Measurements from ENCODE around the gene SDK1.

Gene SDK1

GRCh38 chr7:4115442-4115841 is 814.4 kb downstream of the SDK1 start:
- H3K4me3 ChIP-seq (ENCODE audit: low read depth, low read length), result no peak overlapping the region
- no peak for DNase-seq (ENCODE audit: low read depth)
- no peak for TF ChIP-seq CTCF (IDR thresholded peaks at IDR 0.05; ENCODE audit: control insufficient read depth, extremely low read depth, insufficient read depth)

GRCh38 chr7:4115941-4116610 is 815.0 kb downstream of the SDK1 start:
- no peak for DNase-seq (ENCODE audit: low read depth)
- H3K4me3 ChIP-seq (ENCODE audit: low read depth, low read length), result no peak overlapping the region
- no peak for TF ChIP-seq CTCF (IDR thresholded peaks at IDR 0.05; ENCODE audit: control insufficient read depth, extremely low read depth, insufficient read depth)

GRCh38 chr7:4119848-4120247 is 818.8 kb downstream of the SDK1 start:
- DNase-seq (ENCODE audit: low read depth), result no peak
- H3K4me3 ChIP-seq (ENCODE audit: low read depth, low read length), result no peak overlapping the region
- no peak for TF ChIP-seq CTCF (IDR thresholded peaks at IDR 0.05; ENCODE audit: control insufficient read depth, extremely low read depth, insufficient read depth)

GRCh38 chr7:4123346-4123745 is 822.3 kb downstream of the SDK1 start:
- H3K4me3 ChIP-seq (ENCODE audit: low read depth, low read length), result no peak overlapping the region
- TF ChIP-seq CTCF (IDR thresholded peaks at IDR 0.05; ENCODE audit: control insufficient read depth, extremely low read depth, insufficient read depth), result no peak
- DNase-seq (ENCODE audit: low read depth), result no peak

- no peak for TF ChIP-seq CTCF (IDR thresholded peaks at IDR 0.05; ENCODE audit: control insufficient read depth, extremely low read depth, insufficient read depth)
- DNase-seq (ENCODE audit: low read depth), result no peak
- no peak overlapping the region for H3K4me3 ChIP-seq (ENCODE audit: low read depth, low read length)
These were observed 822.8 kb downstream of the SDK1 start for GRCh38 chr7:4123823-4124222.

- no peak overlapping the region for H3K4me3 ChIP-seq (ENCODE audit: low read depth, low read length)
- DNase-seq (ENCODE audit: low read depth), result no peak
These were observed 823.8 kb downstream of the SDK1 start for GRCh38 chr7:4124556-4125477.

More at GRCh38 chr7:4124556-4125477, 823.8 kb downstream of the SDK1 start:
- TF ChIP-seq CTCF (IDR thresholded peaks at IDR 0.05; ENCODE audit: control insufficient read depth, extremely low read depth, insufficient read depth), result no peak
